Tibial nerve (tissue), 3 donors: ENCODE results near the gene SLC6A17.

Experiments
- POLR2A ChIP-seq, 2 donors: fragments of 450-650 bp; IDR thresholded peaks; one replicate each; pipeline ENCODE4 v1.6.1; 2017; ENCODE audit warnings: antibody characterized with exemption in 2 of 2, mild to moderate bottlenecking in 2 of 2, moderate library complexity in 2 of 2
- TF ChIP-seq, protein P1 (sequence below), 5 experiments: fragments of 200-600 bp in 3 of 5; fragments of 450-650 bp in 2 of 5; sonication (generic) in 3 of 5; IDR thresholded peaks; one replicate each; pipeline ENCODE4 v1.5.1; 2016 to 2019; ENCODE audit warnings: antibody characterized with exemption in 5 of 5, mild to moderate bottlenecking in 3 of 5, moderate library complexity in 2 of 5

- TF ChIP-seq, protein P1, sequence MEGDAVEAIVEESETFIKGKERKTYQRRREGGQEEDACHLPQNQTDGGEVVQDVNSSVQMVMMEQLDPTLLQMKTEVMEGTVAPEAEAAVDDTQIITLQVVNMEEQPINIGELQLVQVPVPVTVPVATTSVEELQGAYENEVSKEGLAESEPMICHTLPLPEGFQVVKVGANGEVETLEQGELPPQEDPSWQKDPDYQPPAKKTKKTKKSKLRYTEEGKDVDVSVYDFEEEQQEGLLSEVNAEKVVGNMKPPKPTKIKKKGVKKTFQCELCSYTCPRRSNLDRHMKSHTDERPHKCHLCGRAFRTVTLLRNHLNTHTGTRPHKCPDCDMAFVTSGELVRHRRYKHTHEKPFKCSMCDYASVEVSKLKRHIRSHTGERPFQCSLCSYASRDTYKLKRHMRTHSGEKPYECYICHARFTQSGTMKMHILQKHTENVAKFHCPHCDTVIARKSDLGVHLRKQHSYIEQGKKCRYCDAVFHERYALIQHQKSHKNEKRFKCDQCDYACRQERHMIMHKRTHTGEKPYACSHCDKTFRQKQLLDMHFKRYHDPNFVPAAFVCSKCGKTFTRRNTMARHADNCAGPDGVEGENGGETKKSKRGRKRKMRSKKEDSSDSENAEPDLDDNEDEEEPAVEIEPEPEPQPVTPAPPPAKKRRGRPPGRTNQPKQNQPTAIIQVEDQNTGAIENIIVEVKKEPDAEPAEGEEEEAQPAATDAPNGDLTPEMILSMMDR (IDR thresholded peaks at IDR 0.05), result no peak
- no peak for TF ChIP-seq POLR2A (IDR thresholded peaks at IDR 0.05)
Observed at GRCh38 chr1:110132682-110133081, 17.6 kb upstream of the SLC6A17 start.
